Measurements from ENCODE around the gene EFCAB8. TPM values are rescaled to one million over a fixed set of nuclear protein-coding genes. Genes with fewer than 3 reads are reported as not detected.

The EFCAB8 gene
- total RNA-seq, 2 donors from 2014 or later = 0.32 to 1.8 TPM

GRCh38 chr20:32879538-32879937 lies 20.8 kb downstream of the EFCAB8 start:
- Mint-ChIP-seq H3K4me1 (no peaks in the 10 kb centered on the region), H3K27ac (no peak overlapping the region), H3K36me3 (ENCODE audit: low read depth) (no peaks in the 10 kb centered on the region), H3K27me3 (no peaks in the 10 kb centered on the region), H3K4me3 (no peak overlapping the region)
- ATAC-seq = no peak
- no peaks in the 10 kb centered on the region for H3K9me3 ChIP-seq (ENCODE audit: control insufficient read depth, low read length, poor library complexity, severe bottlenecking)
- no peak for DNase-seq

- no peaks in the 10 kb centered on the region for H3K9me3 ChIP-seq (ENCODE audit: control insufficient read depth, low read length, poor library complexity, severe bottlenecking)
- no peaks in the 10 kb centered on the region for H3K27me3 Mint-ChIP-seq
- H3K4me3 Mint-ChIP-seq = no peak overlapping the region
These were observed 21.9 kb downstream of the EFCAB8 start for GRCh38 chr20:32880635-32881034.

DNA sequence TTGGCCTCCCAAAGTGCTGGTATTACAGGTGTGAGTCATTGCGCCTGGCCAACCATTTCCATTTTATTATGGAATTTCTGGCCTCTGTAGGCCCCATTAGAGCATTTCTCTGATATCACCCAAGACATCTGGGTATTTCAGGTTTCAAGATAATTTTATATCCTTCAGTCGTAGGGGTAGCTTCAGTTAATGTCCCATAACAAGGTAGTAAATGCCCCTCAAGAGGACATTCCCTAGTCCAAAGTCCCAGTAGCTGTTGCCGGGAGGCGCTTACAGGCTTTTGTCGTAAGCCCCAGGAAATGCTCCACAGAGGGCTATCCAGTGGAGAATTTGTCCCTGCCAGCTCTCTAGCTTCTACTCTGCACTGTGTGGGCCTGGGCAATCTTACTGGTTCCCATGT lies 24.4 kb downstream of the EFCAB8 start:
- H3K4me3 Mint-ChIP-seq = no peak overlapping the region
- H3K4me1 Mint-ChIP-seq = no peaks in the 10 kb centered on the region
- no peaks in the 10 kb centered on the region for H3K9me3 ChIP-seq (ENCODE audit: control insufficient read depth, low read length, poor library complexity, severe bottlenecking)
- no peaks in the 10 kb centered on the region for H3K36me3 Mint-ChIP-seq (ENCODE audit: low read depth)
- no peak for ATAC-seq
- no peak for DNase-seq
- no peak overlapping the region for H3K27ac Mint-ChIP-seq
- no peaks in the 10 kb centered on the region for H3K27me3 Mint-ChIP-seq

More at GRCh38 chr20:32880635-32881034, 21.9 kb downstream of the EFCAB8 start:
- no peak for DNase-seq
- Mint-ChIP-seq H3K27ac (no peak overlapping the region), H3K36me3 (ENCODE audit: low read depth) (no peaks in the 10 kb centered on the region), H3K4me1 (no peaks in the 10 kb centered on the region)
- ATAC-seq = no peak

- no peaks in the 10 kb centered on the region for H3K9me3 ChIP-seq (ENCODE audit: control insufficient read depth, low read length, poor library complexity, severe bottlenecking)
- Mint-ChIP-seq H3K4me3 (no peak overlapping the region), H3K4me1 (no peaks in the 10 kb centered on the region), H3K27me3 (no peaks in the 10 kb centered on the region), H3K27ac (no peak overlapping the region), H3K36me3 (ENCODE audit: low read depth) (no peaks in the 10 kb centered on the region)
- ATAC-seq (no peak), DNase-seq (no peak)
These were observed 26.5 kb downstream of the EFCAB8 start for GRCh38 chr20:32885185-32885584.

- no peaks in the 10 kb centered on the region for H3K9me3 ChIP-seq (ENCODE audit: control insufficient read depth, low read length, poor library complexity, severe bottlenecking)
- Mint-ChIP-seq H3K4me1 (peaks cover 2% of the 10 kb centered on the region), H3K27me3 (no peaks in the 10 kb centered on the region), H3K27ac (no peak overlapping the region), H3K4me3 (no peak overlapping the region), H3K36me3 (ENCODE audit: low read depth) (no peaks in the 10 kb centered on the region)
- DNase-seq = no peak
- no peak for ATAC-seq
These were observed 27.2 kb downstream of the EFCAB8 start for GRCh38 chr20:32885952-32886351.

- Mint-ChIP-seq H3K36me3 (ENCODE audit: low read depth) (no peaks in the 10 kb centered on the region), H3K27ac (no peak overlapping the region), H3K4me1 (peaks cover 2% of the 10 kb centered on the region), H3K27me3 (no peaks in the 10 kb centered on the region), H3K4me3 (no peak overlapping the region)
- ATAC-seq = no peak
- no peaks in the 10 kb centered on the region for H3K9me3 ChIP-seq (ENCODE audit: control insufficient read depth, low read length, poor library complexity, severe bottlenecking)
- no peak for DNase-seq
These were observed 27.9 kb downstream of the EFCAB8 start for GRCh38 chr20:32886652-32887051.

DNA sequence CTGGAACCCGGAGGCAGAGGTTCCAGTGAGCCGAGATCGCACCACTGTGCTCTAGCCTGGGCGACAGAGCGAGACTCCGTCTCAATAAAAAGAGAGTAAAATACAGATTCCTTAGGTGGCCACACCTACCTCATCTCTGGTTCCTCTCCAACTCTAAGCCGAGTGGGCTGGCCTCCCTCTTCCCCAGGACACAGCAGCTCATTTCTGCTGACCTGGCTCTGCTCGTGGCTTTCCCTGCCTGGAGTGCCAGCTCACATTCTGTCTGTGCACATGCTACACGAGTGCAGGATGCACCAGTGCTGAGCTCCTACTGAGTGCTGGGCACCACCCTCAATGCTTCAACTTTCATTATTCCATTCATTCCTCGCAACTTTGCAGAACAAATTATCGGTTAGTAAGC lies 28.8 kb downstream of the EFCAB8 start:
- no peak overlapping the region for H3K27ac Mint-ChIP-seq
- H3K4me3 Mint-ChIP-seq = no peak overlapping the region
- peaks cover 2% of the 10 kb centered on the region for H3K4me1 Mint-ChIP-seq
- H3K36me3 Mint-ChIP-seq (ENCODE audit: low read depth) = no peaks in the 10 kb centered on the region
- ATAC-seq (no peak), DNase-seq (no peak)
- H3K9me3 ChIP-seq (ENCODE audit: control insufficient read depth, low read length, poor library complexity, severe bottlenecking) = no peaks in the 10 kb centered on the region
- no peaks in the 10 kb centered on the region for H3K27me3 Mint-ChIP-seq

- H3K36me3 Mint-ChIP-seq (ENCODE audit: low read depth) = no peaks in the 10 kb centered on the region
- H3K27me3 Mint-ChIP-seq = no peaks in the 10 kb centered on the region
- H3K4me3 Mint-ChIP-seq = no peak overlapping the region
- H3K4me1 Mint-ChIP-seq = peaks cover 2% of the 10 kb centered on the region
- no peaks in the 10 kb centered on the region for H3K9me3 ChIP-seq (ENCODE audit: control insufficient read depth, low read length, poor library complexity, severe bottlenecking)
- DNase-seq (no peak), ATAC-seq (no peak)
- no peak overlapping the region for H3K27ac Mint-ChIP-seq
These were observed 29.9 kb downstream of the EFCAB8 start for GRCh38 chr20:32888636-32889035.

GRCh38 chr20:32889281-32889680 lies 30.6 kb downstream of the EFCAB8 start:
- DNase-seq (no peak), ATAC-seq (no peak)
- no peaks in the 10 kb centered on the region for H3K27me3 Mint-ChIP-seq
- H3K27ac Mint-ChIP-seq = no peak overlapping the region
- peaks cover 2% of the 10 kb centered on the region for H3K4me1 Mint-ChIP-seq
- no peak overlapping the region for H3K4me3 Mint-ChIP-seq
- no peaks in the 10 kb centered on the region for H3K36me3 Mint-ChIP-seq (ENCODE audit: low read depth)
- H3K9me3 ChIP-seq (ENCODE audit: control insufficient read depth, low read length, poor library complexity, severe bottlenecking) = no peaks in the 10 kb centered on the region

DNA sequence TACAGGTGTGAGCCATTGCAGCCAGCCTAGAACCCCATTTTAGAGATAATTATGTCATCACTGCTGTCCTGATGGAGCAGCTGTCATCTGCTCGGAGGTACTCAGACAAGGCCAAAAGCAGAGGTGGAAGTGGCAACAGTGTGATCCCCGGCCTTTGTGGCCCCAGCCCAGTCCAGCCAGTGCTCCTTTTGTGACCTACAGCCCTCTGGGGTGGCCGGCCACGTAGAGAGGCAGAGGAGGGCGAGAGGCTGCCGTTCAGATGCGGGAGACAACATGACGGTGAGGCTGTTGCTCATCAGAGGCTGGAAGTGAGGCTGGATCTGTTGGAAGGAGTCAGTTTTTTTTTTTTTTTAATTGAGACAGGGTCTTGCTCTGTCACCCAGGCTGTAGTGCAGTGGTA lies 32.8 kb downstream of the EFCAB8 start:
- H3K36me3 Mint-ChIP-seq (ENCODE audit: low read depth) = no peaks in the 10 kb centered on the region
- no peak for DNase-seq
- no peaks in the 10 kb centered on the region for H3K27me3 Mint-ChIP-seq
- peaks cover 2% of the 10 kb centered on the region for H3K4me1 Mint-ChIP-seq
- H3K4me3 Mint-ChIP-seq = no peak overlapping the region
- ATAC-seq = no peak
- no peaks in the 10 kb centered on the region for H3K9me3 ChIP-seq (ENCODE audit: control insufficient read depth, low read length, poor library complexity, severe bottlenecking)
- H3K27ac Mint-ChIP-seq = no peak overlapping the region

DNA sequence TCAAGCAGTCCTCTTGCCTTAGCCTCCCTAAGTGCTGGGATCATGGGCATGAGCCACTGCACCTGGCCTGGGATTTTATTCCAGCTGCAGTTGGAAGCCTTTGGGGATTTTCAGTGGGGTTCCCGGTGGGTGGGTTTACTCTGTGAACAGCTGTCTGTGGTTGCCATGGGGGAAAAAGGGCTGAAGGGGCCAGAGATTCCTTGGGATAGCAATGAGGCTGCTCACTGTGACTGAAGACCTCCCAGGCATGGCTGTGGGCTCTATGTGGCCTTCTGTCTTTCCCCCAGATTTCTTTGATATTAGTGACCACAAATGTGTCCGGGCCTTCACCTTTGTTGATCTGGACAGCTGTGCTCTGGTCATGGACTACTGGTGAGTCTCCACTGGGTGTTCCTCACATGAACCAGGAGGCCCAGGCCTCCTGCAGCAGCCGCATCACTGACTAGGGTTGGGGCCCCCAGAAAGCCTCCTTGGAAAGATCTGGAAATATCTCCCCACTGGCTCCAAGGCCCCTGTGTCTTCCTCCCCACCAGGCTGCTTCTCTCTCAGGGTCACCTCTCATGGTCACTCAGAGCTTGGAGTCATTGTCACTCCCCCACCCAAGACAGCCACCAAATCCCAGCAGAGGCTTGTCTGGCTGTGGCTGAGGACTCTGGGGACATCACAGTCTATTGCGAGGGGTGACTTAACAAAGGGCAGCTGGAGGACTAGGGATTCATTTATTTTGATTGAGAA lies 33.4 kb downstream of the EFCAB8 start:
- Mint-ChIP-seq H3K27ac (no peak overlapping the region), H3K27me3 (no peaks in the 10 kb centered on the region), H3K36me3 (ENCODE audit: low read depth) (no peaks in the 10 kb centered on the region), H3K4me1 (peaks cover 2% of the 10 kb centered on the region), H3K4me3 (no peak overlapping the region)
- DNase-seq = no peak
- H3K9me3 ChIP-seq (ENCODE audit: control insufficient read depth, low read length, poor library complexity, severe bottlenecking) = no peaks in the 10 kb centered on the region
- ATAC-seq = no peak

GRCh38 chr20:32893263-32894025 lies 34.7 kb downstream of the EFCAB8 start:
- Mint-ChIP-seq H3K4me1 (peaks cover 2% of the 10 kb centered on the region), H3K4me3 (no peak overlapping the region), H3K36me3 (ENCODE audit: low read depth) (no peaks in the 10 kb centered on the region), H3K27me3 (no peaks in the 10 kb centered on the region), H3K27ac (no peak overlapping the region)
- no peaks in the 10 kb centered on the region for H3K9me3 ChIP-seq (ENCODE audit: control insufficient read depth, low read length, poor library complexity, severe bottlenecking)
- DNase-seq (no peak), ATAC-seq (no peak)

DNA sequence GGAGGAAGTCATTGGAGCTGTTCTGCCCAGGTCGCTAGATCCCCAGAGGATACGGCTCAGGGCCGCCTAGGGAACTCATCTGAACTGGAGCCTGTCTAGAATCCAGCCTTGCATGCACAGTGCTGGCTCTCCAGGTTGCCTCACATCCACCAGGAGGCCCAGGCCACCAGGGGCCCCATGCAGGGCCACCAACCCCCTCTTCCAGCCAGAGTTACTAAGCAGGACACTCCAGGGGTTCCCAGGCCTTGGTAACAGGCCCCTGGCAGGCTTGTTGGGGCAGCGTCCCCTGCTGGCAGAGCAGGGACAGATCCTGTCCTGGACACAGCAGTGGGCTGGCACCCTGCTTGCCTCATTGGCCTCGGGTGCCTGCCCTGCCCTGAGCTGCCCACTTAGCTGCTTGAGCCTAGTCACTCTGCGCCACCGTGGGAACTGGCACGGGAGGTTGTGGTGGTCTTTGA lies 35.3 kb downstream of the EFCAB8 start:
- DNase-seq (no peak), ATAC-seq (no peak)
- Mint-ChIP-seq H3K27ac (no peak overlapping the region), H3K36me3 (ENCODE audit: low read depth) (no peaks in the 10 kb centered on the region), H3K27me3 (no peaks in the 10 kb centered on the region), H3K4me3 (no peak overlapping the region), H3K4me1 (peaks cover 2% of the 10 kb centered on the region)
- no peaks in the 10 kb centered on the region for H3K9me3 ChIP-seq (ENCODE audit: control insufficient read depth, low read length, poor library complexity, severe bottlenecking)

All from T-helper 17 cell (primary cell).